Testis (tissue), 3 donors: Measurements from ENCODE around the gene STX11. TPM values are rescaled to one million over a fixed set of nuclear protein-coding genes. Genes with fewer than 3 reads are reported as not detected.

Experiments
- DNase-seq: peaks from one replicate; pipeline ENCODE4 v3.0.0-alpha.2; 2019
- H3K27ac ChIP-seq, 2 donors: fragments of 200-600 bp; sonication (generic); one replicate each; pipeline ENCODE4 v1.5.1; 2019
- H3K27me3 ChIP-seq: fragments of 200-600 bp; sonication (generic); one replicate; pipeline ENCODE4 v1.5.1; 2019
- H3K36me3 ChIP-seq: fragments of 200-600 bp; sonication (generic); one replicate; pipeline ENCODE4 v1.5.1; 2017; ENCODE audit warnings: low read depth; ENCODE audit errors: missing control alignments
- H3K4me1 ChIP-seq: fragments of 200-600 bp; sonication (generic); one replicate; pipeline ENCODE4 v1.5.1; 2019
- H3K4me3 ChIP-seq, 2 donors: fragments of 200-600 bp; sonication (generic); one replicate each; pipeline ENCODE4 v1.5.1; 2017 to 2019
- H3K9me3 ChIP-seq: fragments of 200-600 bp; sonication (generic); one replicate; pipeline ENCODE4 v1.5.1; 2017
- POLR2A ChIP-seq: fragments of 450-650 bp; IDR thresholded peaks from one replicate; pipeline ENCODE4 v1.6.1; 2017; ENCODE audit warnings: antibody characterized with exemption, mild to moderate bottlenecking, moderate library complexity
- WGBS, 2 donors: methylation state at CpG; one replicate each; pipeline ENCODE4 v1.1.5; 2018; 5-methylcytosine and 5-hydroxymethylcytosine counted together
- intact Hi-C: fragments of 100-400 bp; cut with DNase I; formaldehyde crosslinking; loops from one replicate; pipeline ENCODE4 v1.15.1; 2023; ENCODE audit warnings: low total_unique reads
- polyA plus RNA-seq: library from polyadenylated mRNA; stranded (reverse); fragments of 350-450 nt; fragmentation: Illumina TruSeq; extraction: RNeasy Lipid Tissue Mini Kit (QIAGEN cat#74804); gene quantifications from one replicate; pipeline ENCODE4 v1.2.3, GENCODE V29; 2014; ENCODE audit warnings: low read depth, low replicate concordance; ENCODE audit not compliant: insufficient read depth
- total RNA-seq, 2 donors: library from RNA; depleted of rRNA; stranded (reverse); fragments of >200 nt; gene quantifications; one replicate each; pipeline ENCODE4 v1.2.3, GENCODE V29; 2016
- TF ChIP-seq, protein P1 (sequence below), 3 experiments: fragments of 450-650 bp in 2 of 3; fragments of 200-600 bp in 1 of 3; sonication (generic) in 1 of 3; IDR thresholded peaks; one replicate each; pipeline ENCODE4 v1.5.1; 2016 to 2019; ENCODE audit warnings: antibody characterized with exemption in 3 of 3, mild to moderate bottlenecking in 2 of 3, moderate library complexity in 1 of 3

Gene STX11
- total and polyA plus RNA-seq, 3 donors from 2014 or later = 4.6 to 9.5 (median 6.1) TPM

- H3K4me1 ChIP-seq = no peaks in the 10 kb centered on the region
- 63 to 87% methylated on average over 3 of the region's 3 CpGs for whole genome bisulfite sequencing, 2 donors
- intact Hi-C loops = no loop called here
- no peaks in the 10 kb centered on the region for H3K36me3 ChIP-seq
- H3K27me3 ChIP-seq = no peaks in the 10 kb centered on the region
- no peak overlapping the region for H3K27ac ChIP-seq
- TF ChIP-seq POLR2A = no peak
- TF ChIP-seq, protein P1, sequence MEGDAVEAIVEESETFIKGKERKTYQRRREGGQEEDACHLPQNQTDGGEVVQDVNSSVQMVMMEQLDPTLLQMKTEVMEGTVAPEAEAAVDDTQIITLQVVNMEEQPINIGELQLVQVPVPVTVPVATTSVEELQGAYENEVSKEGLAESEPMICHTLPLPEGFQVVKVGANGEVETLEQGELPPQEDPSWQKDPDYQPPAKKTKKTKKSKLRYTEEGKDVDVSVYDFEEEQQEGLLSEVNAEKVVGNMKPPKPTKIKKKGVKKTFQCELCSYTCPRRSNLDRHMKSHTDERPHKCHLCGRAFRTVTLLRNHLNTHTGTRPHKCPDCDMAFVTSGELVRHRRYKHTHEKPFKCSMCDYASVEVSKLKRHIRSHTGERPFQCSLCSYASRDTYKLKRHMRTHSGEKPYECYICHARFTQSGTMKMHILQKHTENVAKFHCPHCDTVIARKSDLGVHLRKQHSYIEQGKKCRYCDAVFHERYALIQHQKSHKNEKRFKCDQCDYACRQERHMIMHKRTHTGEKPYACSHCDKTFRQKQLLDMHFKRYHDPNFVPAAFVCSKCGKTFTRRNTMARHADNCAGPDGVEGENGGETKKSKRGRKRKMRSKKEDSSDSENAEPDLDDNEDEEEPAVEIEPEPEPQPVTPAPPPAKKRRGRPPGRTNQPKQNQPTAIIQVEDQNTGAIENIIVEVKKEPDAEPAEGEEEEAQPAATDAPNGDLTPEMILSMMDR (IDR thresholded peaks at IDR 0.05) = no peak
- H3K4me3 ChIP-seq = no peak overlapping the region
- no peak for DNase-seq
- H3K9me3 ChIP-seq = no peaks in the 10 kb centered on the region
Measured at GRCh38 chr6:144202879-144203468, 52.7 kb downstream of the STX11 start.

DNA sequence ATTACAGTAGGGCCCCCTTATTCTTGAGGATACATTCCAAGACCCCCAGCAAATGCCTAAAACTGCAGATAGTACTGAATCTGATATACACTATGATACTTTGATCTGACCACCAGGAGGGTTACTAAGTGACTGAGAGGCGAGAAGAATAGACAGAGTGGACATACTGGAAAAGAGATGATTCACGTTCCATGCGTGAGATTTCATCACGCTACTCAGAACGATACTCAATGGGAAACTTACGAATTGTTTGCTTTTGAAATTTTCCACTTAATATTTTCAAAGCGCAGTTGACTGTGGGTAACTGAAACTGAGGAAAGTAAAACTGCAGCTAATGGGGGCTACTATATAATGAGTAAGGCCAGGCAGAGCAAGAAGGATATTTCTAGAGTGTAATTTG is 60.8 kb downstream of the STX11 start:
- Histone ChIP-seq H3K27ac (no peak overlapping the region), H3K36me3 (no peaks in the 10 kb centered on the region), H3K4me1 (peaks cover 11% of the 10 kb centered on the region), H3K9me3 (no peaks in the 10 kb centered on the region), H3K27me3 (no peaks in the 10 kb centered on the region), H3K4me3 (no peak overlapping the region)
- TF ChIP-seq POLR2A = no peak
- TF ChIP-seq, protein P1 (IDR thresholded peaks at IDR 0.05) = no peak
- intact Hi-C loops = no loop called here
- DNase-seq = no peak
- WGBS, 2 donors = 83 to 96% methylated on average over 7 of the region's 7 CpGs

DNA sequence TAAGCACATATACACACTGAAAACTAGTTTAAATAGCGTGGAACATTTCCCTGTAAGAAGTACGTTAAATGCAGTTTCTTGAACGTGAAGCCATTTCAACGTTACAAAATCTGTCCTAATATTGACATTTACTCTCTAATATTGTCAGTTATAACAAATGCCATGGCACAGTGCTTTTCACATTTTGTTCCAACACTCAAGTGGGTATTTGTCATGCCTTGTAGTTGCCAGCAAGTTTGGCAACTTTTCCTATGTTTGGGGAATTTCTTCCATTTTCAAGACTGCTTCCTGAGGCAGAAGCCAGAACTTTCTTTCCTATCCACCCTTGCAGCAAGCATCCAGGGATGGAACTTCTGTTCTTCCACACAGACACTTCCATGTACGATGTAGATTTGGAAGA is 63.0 kb downstream of the STX11 start:
- no peaks in the 10 kb centered on the region for H3K27me3 ChIP-seq
- H3K9me3 ChIP-seq = no peaks in the 10 kb centered on the region
- intact Hi-C loops = no loop called here
- no peaks in the 10 kb centered on the region for H3K36me3 ChIP-seq
- TF ChIP-seq, protein P1 (IDR thresholded peaks at IDR 0.05) = no peak
- TF ChIP-seq POLR2A = no peak
- no peak for DNase-seq
- H3K4me3 ChIP-seq = no peak overlapping the region
- no peak overlapping the region for H3K27ac ChIP-seq
- WGBS, 2 donors = 92 to 95% methylated on average over 5 of the region's 5 CpGs
- H3K4me1 ChIP-seq = peaks cover 11% of the 10 kb centered on the region

DNA sequence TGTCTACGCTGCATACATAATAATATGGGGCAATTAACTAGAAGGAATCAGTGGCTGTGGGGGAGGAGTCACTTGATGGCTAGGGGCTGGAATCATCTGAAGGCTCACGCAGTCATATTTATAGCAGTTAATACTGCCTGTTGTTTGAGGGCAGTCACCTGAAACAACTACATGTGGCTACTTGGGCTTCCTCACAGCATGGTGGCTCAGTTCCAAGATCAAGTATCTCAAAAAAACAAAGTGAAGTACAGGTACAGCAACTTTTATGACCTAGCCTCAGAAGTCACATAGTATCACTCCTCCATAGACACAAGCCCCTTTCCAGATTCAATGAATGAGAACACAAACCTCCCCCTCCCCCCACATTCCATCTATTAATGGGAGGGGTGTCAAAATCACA is 63.7 kb downstream of the STX11 start:
- Histone ChIP-seq H3K36me3 (no peaks in the 10 kb centered on the region), H3K27ac (no peak overlapping the region), H3K4me3 (no peak overlapping the region), H3K27me3 (no peaks in the 10 kb centered on the region), H3K4me1 (peaks cover 11% of the 10 kb centered on the region), H3K9me3 (no peaks in the 10 kb centered on the region)
- TF ChIP-seq POLR2A = no peak
- TF ChIP-seq, protein P1 (IDR thresholded peaks at IDR 0.05) = no peak
- intact Hi-C loops = no loop called here
- 92 to 98% methylated on average over 2 of the region's 2 CpGs for WGBS, 2 donors
- DNase-seq = no peak
